ENCODE results near the gene GALK1. TPM values are rescaled to one million over a fixed set of nuclear protein-coding genes. Genes with fewer than 3 reads are reported as not detected.

GALK1 gene
- total and polyA plus RNA-seq, 2 of the 13 experiments (the other 11 are each of a cell fraction or from before 2014, with no cell fraction given), result 59.9 to 93.6 TPM

GRCh38 chr17:75758131-75758905 is 6.7 kb downstream of the GALK1 start (continued):
- TF ChIP-seq AKNA (CRISPR knock-in tag; IDR thresholded peaks at IDR 0.05; ENCODE audit: borderline replicate concordance) (no peak), NFRKB (IDR thresholded peaks at IDR 0.05) (no peak), AGO2 (optimal IDR thresholded peaks at IDR 0.05; ENCODE audit: low read depth, low read length) (peak; percentile 82), ZKSCAN1 (IDR thresholded peaks at IDR 0.05; ENCODE audit: low read length) (no peak), STAG1 (CRISPR knock-in tag; IDR thresholded peaks at IDR 0.05) (peak; percentile 51), HNRNPLL (IDR thresholded peaks at IDR 0.05; ENCODE audit: low read depth, low read length, poor library complexity, severe bottlenecking) (no peak), HMGXB3 (CRISPR knock-in tag; IDR thresholded peaks at IDR 0.05; ENCODE audit: borderline replicate concordance) (no peak), XRCC5 (optimal IDR thresholded peaks at IDR 0.05; ENCODE audit: low read length) (peak; percentile 61), ZNF33B (CRISPR knock-in tag; IDR thresholded peaks at IDR 0.05) (no peak), ZNF883 (CRISPR knock-in tag; IDR thresholded peaks at IDR 0.05; ENCODE audit: not compliant biosample characterization) (peak; percentile 23), ZNF569 (CRISPR knock-in tag; IDR thresholded peaks at IDR 0.05; ENCODE audit: borderline replicate concordance) (no peak), IRF2 (CRISPR knock-in tag; IDR thresholded peaks at IDR 0.05) (no peak), ZNF260 (CRISPR knock-in tag; IDR thresholded peaks at IDR 0.05; ENCODE audit: borderline replicate concordance, low read depth) (no peak), CENPX (CRISPR knock-in tag; IDR thresholded peaks at IDR 0.05) (no peak), ZNF816 (CRISPR knock-in tag; IDR thresholded peaks at IDR 0.05; ENCODE audit: borderline replicate concordance) (no peak), RAD21 (CRISPR knock-in tag; IDR thresholded peaks at IDR 0.05) (0 out of 2 replicates have a peak, but pooled peaks have one; percentile 37), RBFOX2 (IDR thresholded peaks at IDR 0.05; ENCODE audit: low read depth, low read length) (peak; percentile 65), ZNF234 (CRISPR knock-in tag; conservative IDR thresholded peaks at IDR 0.05) (no peak)

Measured in HepG2 (cell line).